GM21515 (cell line): Measurements from ENCODE around the gene CALHM1.

Experiments used
- ATAC-seq: cut with Tn5 transposase; IDR thresholded peaks from one replicate; pipeline ENCODE4 v1.9.1; 2021; ENCODE audit not compliant: unreplicated experiment

CALHM1 gene

GRCh38 chr10:103457176-103457712 lies 1.5 kb downstream of the CALHM1 start:
- no peak for ATAC-seq

GRCh38 chr10:103456074-103456660 lies 2.5 kb downstream of the CALHM1 start:
- ATAC-seq = no peak

GRCh38 chr10:103455235-103455634 lies 3.5 kb downstream of the CALHM1 start:
- ATAC-seq = no peak

- ATAC-seq = no peak
These were observed 4.7 kb downstream of the CALHM1 start for GRCh38 chr10:103454026-103454425.

GRCh38 chr10:103452506-103453230 lies 6.0 kb downstream of the CALHM1 start:
- no peak for ATAC-seq

GRCh38 chr10:103451831-103452505 lies 6.7 kb downstream of the CALHM1 start, which contains the start of gene CALHM2:
CALHM2 (minus strand) TSS chr10:103452370; CDS start chr10:103449941, 2,429 bp downstream.
- ATAC-seq = peak; percentile 71

- no peak for ATAC-seq
These were observed 7.4 kb downstream of the CALHM1 start for GRCh38 chr10:103451091-103451813.

- no peak for ATAC-seq
These were observed 8.5 kb downstream of the CALHM1 start for GRCh38 chr10:103450201-103450695.

GRCh38 chr10:103449208-103450144 lies 9.2 kb downstream of the CALHM1 start:
- ATAC-seq = no peak

- ATAC-seq = no peak
These were observed 10.0 kb downstream of the CALHM1 start for GRCh38 chr10:103448746-103449145.

- no peak for ATAC-seq
These were observed 11.5 kb downstream of the CALHM1 start for GRCh38 chr10:103447187-103447586.

GRCh38 chr10:103445767-103446567 lies 12.7 kb downstream of the CALHM1 start:
- ATAC-seq = no peak

GRCh38 chr10:103445366-103445765 lies 13.3 kb downstream of the CALHM1 start:
- ATAC-seq = no peak

- no peak for ATAC-seq
These were observed 14.2 kb downstream of the CALHM1 start for GRCh38 chr10:103444478-103444877.

GRCh38 chr10:103443475-103444185 lies 15.1 kb downstream of the CALHM1 start:
- no peak for ATAC-seq

GRCh38 chr10:103442031-103442461 lies 16.7 kb downstream of the CALHM1 start:
- ATAC-seq = no peak

GRCh38 chr10:103441611-103442010 lies 17.1 kb downstream of the CALHM1 start:
- ATAC-seq = no peak

GRCh38 chr10:103441206-103441605 lies 17.5 kb downstream of the CALHM1 start:
- ATAC-seq = no peak
